GM13977 (cell line): ENCODE data around the gene KSR1.
A peak's percentile ranks its signal among the peaks of the same experiment; 100 is the strongest.
"Not testable (repeated sequence)": the region's sequence is repeated elsewhere in the genome, so short reads cannot be mapped to it uniquely, and the experiment has no call there.

Experiments used
- DNase-seq: peaks from one replicate; pipeline ENCODE4 v3.0.0; 2012; ENCODE audit warnings: low spot score
- CTCF ChIP-seq: IDR thresholded peaks from 2 replicates; pipeline ENCODE4 v1.5.1; 2012; ENCODE audit warnings: mild to moderate bottlenecking, control low read depth; ENCODE audit not compliant: insufficient read depth; ENCODE audit errors: extremely low read depth, missing control alignments
- in situ Hi-C: fragments of 300-500 bp; cut with MboI; formaldehyde crosslinking; loops from one replicate; pipeline ENCODE4 v1.12.0; 2022; ENCODE audit warnings: low sequenced_read_pairs, low pct_unique_long_range_greater_than_20kb, mixed read lengths, inconsistent platforms; ENCODE audit not compliant: unreplicated experiment

KSR1 gene

GRCh38 chr17:27628376-27628775 lies 172.1 kb downstream of the KSR1 start:
- in situ Hi-C loops: no loop called here
- no peak for DNase-seq
- TF ChIP-seq CTCF: no peak

GRCh38 chr17:27629260-27629659 lies 173.0 kb downstream of the KSR1 start:
- in situ Hi-C loops, DNase-seq: not testable (repeated sequence)

- no peak for TF ChIP-seq CTCF
- peak; percentile 67 for DNase-seq
- in situ Hi-C loops: no loop called here
Measured at GRCh38 chr17:27630607-27631410, 174.6 kb downstream of the KSR1 start, which contains the start of gene LGALS9. Gene LGALS9 (plus strand): TSS chr17:27631188. CDS start chr17:27631266, 78 bp downstream.

- peak; percentile 47 for DNase-seq
Measured at GRCh38 chr17:27631411-27631760, 175.1 kb downstream of the KSR1 start.

GRCh38 chr17:27631897-27632725 lies 175.9 kb downstream of the KSR1 start:
- in situ Hi-C loops: no loop called here
- TF ChIP-seq CTCF: peak; percentile 52
- DNase-seq: peak; percentile 42

More at GRCh38 chr17:27631411-27631760, 175.1 kb downstream of the KSR1 start:
- in situ Hi-C loops: no loop called here
- no peak for TF ChIP-seq CTCF

- in situ Hi-C loops, DNase-seq: not testable (repeated sequence)
Measured at GRCh38 chr17:27632766-27633165, 176.5 kb downstream of the KSR1 start.

- no peak for TF ChIP-seq CTCF
- in situ Hi-C loops: no loop called here
- no peak for DNase-seq
Measured at GRCh38 chr17:27633312-27634025, 177.2 kb downstream of the KSR1 start.
